Measurements from ENCODE around the gene P4HB. TPM values are rescaled to one million over a fixed set of nuclear protein-coding genes. Genes with fewer than 3 reads are reported as not detected.
A peak's percentile ranks its signal among the peaks of the same experiment; 100 is the strongest.

P4HB gene
- total and polyA plus RNA-seq, 2 donors (not counting 1 experiment from before 2014, with no cell fraction given) = 37.4 to 191 TPM

DNA sequence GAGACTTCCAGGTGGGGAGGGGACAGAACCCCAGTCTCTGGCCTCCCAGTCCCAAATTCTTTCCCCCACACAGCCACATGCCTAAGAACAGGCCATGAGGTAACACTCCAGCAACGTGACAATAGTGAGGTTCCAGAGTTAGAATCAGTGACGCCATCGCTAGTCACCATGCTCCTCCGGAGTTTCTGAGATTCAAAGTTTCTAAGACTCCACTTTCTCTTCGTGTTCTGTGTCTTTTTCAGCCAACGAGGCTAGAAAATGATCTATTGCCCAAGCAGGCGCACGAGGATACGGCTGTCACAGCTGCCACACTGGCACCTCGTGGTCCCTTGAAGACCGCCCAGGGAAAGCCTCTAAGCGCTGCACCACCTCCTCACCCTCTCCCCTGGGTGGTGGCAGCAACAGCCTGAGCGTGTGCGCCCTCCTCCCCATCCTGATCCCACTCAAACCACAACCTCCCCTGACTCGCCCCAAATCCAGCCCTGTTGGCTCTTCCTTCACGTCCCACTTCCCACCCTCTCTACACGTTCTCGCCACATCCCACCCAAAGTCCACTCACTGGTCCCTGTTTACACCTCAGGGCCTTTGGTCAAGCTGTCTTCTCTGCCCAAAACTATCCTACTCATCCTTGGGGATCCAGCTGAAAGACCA, 28.3 kb downstream of the P4HB start:
- Mint-ChIP-seq H3K27me3 (no peaks in the 10 kb centered on the region), H3K9me3 (ENCODE audit: insufficient read depth) (no peaks in the 10 kb centered on the region), H3K4me3 (peak overlapping the region; percentile 97), H3K4me1 (peaks cover 25% of the 10 kb centered on the region), H3K27ac (peak overlapping the region; percentile 95)
- Histone ChIP-seq H3K4me1 (ENCODE audit: control insufficient read depth in 2 of 2, insufficient read depth in 2 of 2, low read length in 2 of 2) (peaks cover 18 to 20% of the 10 kb centered on the region in 2 donors), H3K79me2 (ENCODE audit: control insufficient read depth, insufficient read depth, low read length) (peaks cover 39% of the 10 kb centered on the region), H3K36me3 (replicated peaks in 1 of 2; ENCODE audit: control extremely low read depth in 1 of 2, control insufficient read depth in 1 of 2, extremely low read depth in 1 of 2, insufficient read depth in 2 of 2, low read length in 1 of 2) (peaks cover 0 to 3% of the 10 kb centered on the region in 2 experiments), H3K27me3 (replicated peaks in 1 of 4; ENCODE audit: control extremely low read depth in 1 of 4, control insufficient read depth in 3 of 4, insufficient read depth in 4 of 4, low read length in 3 of 4) (no peaks in the 10 kb centered on the region), H3K27ac (ENCODE audit: low read length in 2 of 2) (peak overlapping the region; percentile 62 to 63), H4K20me1 (ENCODE audit: control insufficient read depth, insufficient read depth, low read length, poor library complexity, severe bottlenecking) (peaks cover 45% of the 10 kb centered on the region), H3K9ac (ENCODE audit: low read length) (peak overlapping the region; percentile 55), H3K4me2 (replicated peaks; ENCODE audit: low read depth, low read length, poor library complexity, severe bottlenecking) (peak overlapping the region; percentile 90), H3K4me3 (ENCODE audit: control extremely low read depth in 1 of 5, extremely low read depth in 1 of 5, insufficient read depth in 1 of 5, low read depth in 2 of 5, low read length in 4 of 5) (peak overlapping the region; percentile 21 to 80 (median 68)), H3K9me3 (ENCODE audit: control extremely low read depth in 1 of 3, control insufficient read depth in 2 of 3, insufficient read depth in 1 of 3, low read length in 2 of 3) (no peaks in the 10 kb centered on the region), H2AFZ (ENCODE audit: insufficient read depth, low read depth, low read length, poor library complexity, severe bottlenecking) (peak overlapping the region; percentile 69)
- POLR2A ChIA-PET = interaction anchor here (0.5 to 1.8 kb wide), 2 partner anchors 38 to 278 kb away, joined by 4 to 7 read pairs; no protein-coding TSS in a partner anchor
- 13% methylated on average over 18 of the region's 18 CpGs for WGBS (ENCODE audit: insufficient coverage)
- CTCF ChIA-PET = no interaction called here
- ATAC-seq (ENCODE audit: low read depth) (peak; percentile 16), DNase-seq (peak; percentile 70)
- TF ChIP-seq, protein P1, sequence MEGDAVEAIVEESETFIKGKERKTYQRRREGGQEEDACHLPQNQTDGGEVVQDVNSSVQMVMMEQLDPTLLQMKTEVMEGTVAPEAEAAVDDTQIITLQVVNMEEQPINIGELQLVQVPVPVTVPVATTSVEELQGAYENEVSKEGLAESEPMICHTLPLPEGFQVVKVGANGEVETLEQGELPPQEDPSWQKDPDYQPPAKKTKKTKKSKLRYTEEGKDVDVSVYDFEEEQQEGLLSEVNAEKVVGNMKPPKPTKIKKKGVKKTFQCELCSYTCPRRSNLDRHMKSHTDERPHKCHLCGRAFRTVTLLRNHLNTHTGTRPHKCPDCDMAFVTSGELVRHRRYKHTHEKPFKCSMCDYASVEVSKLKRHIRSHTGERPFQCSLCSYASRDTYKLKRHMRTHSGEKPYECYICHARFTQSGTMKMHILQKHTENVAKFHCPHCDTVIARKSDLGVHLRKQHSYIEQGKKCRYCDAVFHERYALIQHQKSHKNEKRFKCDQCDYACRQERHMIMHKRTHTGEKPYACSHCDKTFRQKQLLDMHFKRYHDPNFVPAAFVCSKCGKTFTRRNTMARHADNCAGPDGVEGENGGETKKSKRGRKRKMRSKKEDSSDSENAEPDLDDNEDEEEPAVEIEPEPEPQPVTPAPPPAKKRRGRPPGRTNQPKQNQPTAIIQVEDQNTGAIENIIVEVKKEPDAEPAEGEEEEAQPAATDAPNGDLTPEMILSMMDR (IDR thresholded peaks at IDR 0.05) = no peak
- TF ChIP-seq EZH2 (IDR thresholded peaks at IDR 0.05; ENCODE audit: borderline replicate concordance, insufficient read depth, low read depth, low read length, poor library complexity, severe bottlenecking) = no peak
- intact Hi-C loops (cut with micrococcal nuclease) = loop anchor here (5.0 kb wide), 1 partner anchor 95 kb away; the partner anchor contains the start of gene MAFG

DNA sequence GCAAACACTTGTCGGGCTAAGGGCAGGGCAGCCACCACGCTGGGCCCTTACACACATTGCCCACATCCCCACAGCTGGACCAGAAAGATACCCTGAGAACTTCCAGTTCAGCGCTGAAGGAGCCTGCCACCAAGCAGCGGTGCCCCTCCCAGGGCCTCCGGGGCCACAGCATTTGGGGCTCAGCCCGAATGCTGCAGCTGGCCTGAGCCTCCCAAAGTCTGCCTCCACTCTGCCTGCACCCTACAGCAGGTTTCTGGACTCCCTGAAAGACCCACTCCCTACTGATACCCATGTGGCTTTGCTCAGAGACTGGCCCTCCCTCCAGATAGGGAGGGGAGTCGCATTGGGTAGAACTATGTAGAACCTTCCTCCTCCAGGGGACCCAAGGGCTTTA, 28.8 kb downstream of the P4HB start:
- Mint-ChIP-seq H3K9me3 (ENCODE audit: insufficient read depth) (no peaks in the 10 kb centered on the region), H3K4me3 (peak overlapping the region; percentile 97), H3K4me1 (peaks cover 25% of the 10 kb centered on the region), H3K27ac (peak overlapping the region; percentile 95), H3K27me3 (no peaks in the 10 kb centered on the region)
- ChIA-PET CTCF (no interaction called here), POLR2A (interaction anchor here (0.5 kb wide), 1 partner anchor 277 kb away, joined by 4 read pairs; no protein-coding TSS in a partner anchor)
- peaks cover 18 to 20% of the 10 kb centered on the region in 2 donors for H3K4me1 ChIP-seq (ENCODE audit: control insufficient read depth in 2 of 2, insufficient read depth in 2 of 2, low read length in 2 of 2)
- H3K79me2 ChIP-seq (ENCODE audit: control insufficient read depth, insufficient read depth, low read length) = peaks cover 39% of the 10 kb centered on the region
- 86% methylated on average over 6 of the region's 7 CpGs for WGBS (ENCODE audit: insufficient coverage)
- no peak overlapping the region for H3K4me3 ChIP-seq (ENCODE audit: control extremely low read depth in 1 of 5, extremely low read depth in 1 of 5, insufficient read depth in 1 of 5, low read depth in 2 of 5, low read length in 4 of 5)
- no peaks in the 10 kb centered on the region for H3K9me3 ChIP-seq (ENCODE audit: control extremely low read depth in 1 of 3, control insufficient read depth in 2 of 3, insufficient read depth in 1 of 3, low read length in 2 of 3)
- no peaks in the 10 kb centered on the region for H3K27me3 ChIP-seq (replicated peaks in 1 of 4; ENCODE audit: control extremely low read depth in 1 of 4, control insufficient read depth in 3 of 4, insufficient read depth in 4 of 4, low read length in 3 of 4)
- TF ChIP-seq EZH2 (IDR thresholded peaks at IDR 0.05; ENCODE audit: borderline replicate concordance, insufficient read depth, low read depth, low read length, poor library complexity, severe bottlenecking) = no peak
- TF ChIP-seq, protein P1 (IDR thresholded peaks at IDR 0.05) = no peak
- H3K36me3 ChIP-seq (replicated peaks in 1 of 2; ENCODE audit: control extremely low read depth in 1 of 2, control insufficient read depth in 1 of 2, extremely low read depth in 1 of 2, insufficient read depth in 2 of 2, low read length in 1 of 2) = peaks cover 0 to 3% of the 10 kb centered on the region in 2 experiments
- no peak overlapping the region for H3K9ac ChIP-seq (ENCODE audit: low read length)
- DNase-seq (no peak), ATAC-seq (ENCODE audit: low read depth) (no peak)
- peaks cover 45% of the 10 kb centered on the region for H4K20me1 ChIP-seq (ENCODE audit: control insufficient read depth, insufficient read depth, low read length, poor library complexity, severe bottlenecking)
- peak overlapping the region; percentile 69 for H2AFZ ChIP-seq (ENCODE audit: insufficient read depth, low read depth, low read length, poor library complexity, severe bottlenecking)
- H3K4me2 ChIP-seq (replicated peaks; ENCODE audit: low read depth, low read length, poor library complexity, severe bottlenecking) = peak overlapping the region; percentile 90
- intact Hi-C loops (cut with micrococcal nuclease) = loop anchor here (5.0 kb wide), 1 partner anchor 96 kb away; the partner anchor contains the start of gene MAFG
- H3K27ac ChIP-seq (ENCODE audit: low read length in 2 of 2) = peak overlapping the region in 1 of 2 donors; percentile 63

Data from B cell (primary cell).